Pons (tissue), 1 donor: Measurements from ENCODE around the gene NAT10.
"Not testable (repeated sequence)": the region's sequence is repeated elsewhere in the genome, so short reads cannot be mapped to it uniquely, and the experiment has no call there.

ENCODE experiments used
- DNase-seq: peaks from one replicate; pipeline ENCODE4 v3.0.0-alpha.2; 2016; ENCODE audit warnings: low spot score

Gene NAT10

GRCh38 chr11:34105079-34105956 lies at the start of gene NAT10:
NAT10 (plus strand) TSS chr11:34105629; CDS start chr11:34108226, 2,597 bp downstream.
- DNase-seq: peak; percentile 95

- DNase-seq: no peak
Measured at GRCh38 chr11:34056672-34057071, 48.8 kb upstream of the NAT10 start.

GRCh38 chr11:34063061-34063795 lies 42.2 kb upstream of the NAT10 start:
- no peak for DNase-seq

- no peak for DNase-seq
Measured at GRCh38 chr11:34064291-34064690, 41.1 kb upstream of the NAT10 start.

- no peak for DNase-seq
Measured at GRCh38 chr11:34065505-34066203, 39.8 kb upstream of the NAT10 start.

- DNase-seq: not testable (repeated sequence)
Measured at GRCh38 chr11:34066766-34067165, 38.7 kb upstream of the NAT10 start.

- no peak for DNase-seq
Measured at GRCh38 chr11:34067383-34068065, 37.9 kb upstream of the NAT10 start.

GRCh38 chr11:34068111-34068510 lies 37.3 kb upstream of the NAT10 start:
- DNase-seq: peak; percentile 28

- not testable (repeated sequence) for DNase-seq
Measured at GRCh38 chr11:34071306-34071705, 34.1 kb upstream of the NAT10 start.

- DNase-seq: no peak
Measured at GRCh38 chr11:34072041-34072440, 33.4 kb upstream of the NAT10 start.

GRCh38 chr11:34072832-34073231 lies 32.6 kb upstream of the NAT10 start:
- no peak for DNase-seq

GRCh38 chr11:34074391-34074790 lies 31.0 kb upstream of the NAT10 start:
- no peak for DNase-seq

GRCh38 chr11:34075178-34075820 lies 30.1 kb upstream of the NAT10 start:
- DNase-seq: no peak

- DNase-seq: no peak
Measured at GRCh38 chr11:34080609-34081008, 24.8 kb upstream of the NAT10 start.

GRCh38 chr11:34084637-34085036 lies 20.8 kb upstream of the NAT10 start:
- no peak for DNase-seq

- DNase-seq: no peak
Measured at GRCh38 chr11:34086554-34087283, 18.7 kb upstream of the NAT10 start.

GRCh38 chr11:34091825-34092224 lies 13.6 kb upstream of the NAT10 start:
- no peak for DNase-seq

GRCh38 chr11:34094900-34095299 lies 10.5 kb upstream of the NAT10 start:
- not testable (repeated sequence) for DNase-seq

- DNase-seq: no peak
Measured at GRCh38 chr11:34098813-34099212, 6.6 kb upstream of the NAT10 start.

- no peak for DNase-seq
Measured at GRCh38 chr11:34104680-34105078, 750 bp upstream of the NAT10 start.
